Colonic mucosa (tissue), 4 donors: ENCODE data around the gene WDR19. TPM values are rescaled to one million over a fixed set of nuclear protein-coding genes. Genes with fewer than 3 reads are reported as not detected.
"Not testable (repeated sequence)": the region's sequence is repeated elsewhere in the genome, so short reads cannot be mapped to it uniquely, and the experiment has no call there.

Experiments
- DNase-seq: peaks from one replicate; pipeline ENCODE4 v3.0.0-alpha.2; 2020
- H3K27ac ChIP-seq: fragments of 200-600 bp; one replicate; pipeline ENCODE4 v1.8.0; 2021
- H3K27me3 ChIP-seq: fragments of 200-600 bp; one replicate; pipeline ENCODE4 v1.8.0; 2021
- H3K36me3 ChIP-seq: fragments of 200-600 bp; one replicate; pipeline ENCODE4 v1.8.0; 2021
- H3K4me1 ChIP-seq: fragments of 200-600 bp; one replicate; pipeline ENCODE4 v1.8.0; 2021; ENCODE audit warnings: mild to moderate bottlenecking
- H3K4me3 ChIP-seq: fragments of 200-600 bp; one replicate; pipeline ENCODE4 v1.8.0; 2021
- H3K9ac ChIP-seq, 2 donors: one replicate each; pipeline ENCODE4 v1.7.0; 2013; ENCODE audit warnings: control low read depth in 2 of 2, low read depth in 2 of 2, low read length in 2 of 2
- H3K9me3 ChIP-seq: fragments of 200-600 bp; one replicate; pipeline ENCODE4 v1.8.0; 2021
- intact Hi-C: fragments of 100-400 bp; cut with DNase I; formaldehyde crosslinking; loops from one replicate; pipeline ENCODE4 v1.14.1; 2022
- total RNA-seq, 2 donors: library from RNA; stranded (reverse); fragmentation: NEBNext Ultra II Directional in 1 of 2; extraction: Animal tissue kit (Norgen Biotek cat#: 25700) in 1 of 2; gene quantifications; one replicate each; pipeline ENCODE4 v1.2.1, GENCODE V29; 2021
- TF ChIP-seq, protein P1 (sequence below): fragments of 200-600 bp; IDR thresholded peaks from one replicate; pipeline ENCODE4 v1.8.0; 2022; ENCODE audit warnings: antibody characterized with exemption, mild to moderate bottlenecking
- donor health status: healthy.
- donor health status: DM: no; HTN: no; CAD: no.
- donor health status: DM: no; HTN: no; CAD: no.

Gene WDR19
- total RNA-seq, 2 donors from 2014 or later = 8.1 to 11.7 TPM

DNA sequence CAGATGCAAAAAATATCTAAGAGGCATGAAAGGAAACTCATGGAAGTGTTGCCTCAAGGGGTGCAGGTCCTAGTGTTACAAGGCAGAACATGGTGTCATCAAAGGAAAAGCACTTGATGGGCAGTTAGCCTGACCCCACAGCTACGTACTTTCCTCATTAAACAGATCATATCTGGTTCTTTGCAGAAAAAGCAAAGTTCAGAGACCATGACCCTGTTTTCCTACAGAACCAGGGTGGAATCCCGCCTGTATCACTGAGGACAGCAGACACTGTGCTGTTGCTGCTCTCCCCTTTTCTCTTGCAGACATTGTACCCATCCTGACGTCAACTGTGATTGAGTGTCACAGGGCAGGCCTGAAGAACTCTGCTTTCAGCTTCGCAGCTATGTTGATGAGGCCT lies 92.2 kb downstream of the WDR19 start:
- no peak overlapping the region for H3K4me3 ChIP-seq
- TF ChIP-seq, protein P1, sequence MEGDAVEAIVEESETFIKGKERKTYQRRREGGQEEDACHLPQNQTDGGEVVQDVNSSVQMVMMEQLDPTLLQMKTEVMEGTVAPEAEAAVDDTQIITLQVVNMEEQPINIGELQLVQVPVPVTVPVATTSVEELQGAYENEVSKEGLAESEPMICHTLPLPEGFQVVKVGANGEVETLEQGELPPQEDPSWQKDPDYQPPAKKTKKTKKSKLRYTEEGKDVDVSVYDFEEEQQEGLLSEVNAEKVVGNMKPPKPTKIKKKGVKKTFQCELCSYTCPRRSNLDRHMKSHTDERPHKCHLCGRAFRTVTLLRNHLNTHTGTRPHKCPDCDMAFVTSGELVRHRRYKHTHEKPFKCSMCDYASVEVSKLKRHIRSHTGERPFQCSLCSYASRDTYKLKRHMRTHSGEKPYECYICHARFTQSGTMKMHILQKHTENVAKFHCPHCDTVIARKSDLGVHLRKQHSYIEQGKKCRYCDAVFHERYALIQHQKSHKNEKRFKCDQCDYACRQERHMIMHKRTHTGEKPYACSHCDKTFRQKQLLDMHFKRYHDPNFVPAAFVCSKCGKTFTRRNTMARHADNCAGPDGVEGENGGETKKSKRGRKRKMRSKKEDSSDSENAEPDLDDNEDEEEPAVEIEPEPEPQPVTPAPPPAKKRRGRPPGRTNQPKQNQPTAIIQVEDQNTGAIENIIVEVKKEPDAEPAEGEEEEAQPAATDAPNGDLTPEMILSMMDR = no peak
- H3K9ac ChIP-seq = no peak overlapping the region
- H3K9me3 ChIP-seq = no peaks in the 10 kb centered on the region
- H3K27ac ChIP-seq = no peak overlapping the region
- H3K4me1 ChIP-seq = no peaks in the 10 kb centered on the region
- no peaks in the 10 kb centered on the region for H3K36me3 ChIP-seq
- intact Hi-C loops = no loop called here
- no peak for DNase-seq
- no peaks in the 10 kb centered on the region for H3K27me3 ChIP-seq

DNA sequence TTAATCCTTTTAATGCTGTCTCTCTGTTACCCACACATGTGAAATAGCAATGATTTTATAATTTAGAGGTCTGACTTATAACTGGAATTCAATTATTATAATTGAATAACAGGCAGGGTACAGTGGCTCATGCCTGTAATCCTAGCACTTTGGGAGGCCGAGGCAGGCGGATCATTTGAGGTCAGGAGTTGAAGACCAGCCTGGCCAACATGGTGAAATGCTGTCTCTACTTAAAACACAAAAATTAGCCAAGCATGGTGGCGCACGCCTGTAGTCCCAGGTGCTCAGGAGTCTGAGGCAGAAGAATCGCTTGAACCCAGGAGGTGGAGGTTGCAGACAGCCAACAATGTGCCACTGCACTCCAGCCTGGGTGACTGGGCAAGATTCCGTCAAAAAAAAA lies 95.3 kb downstream of the WDR19 start:
- H3K36me3 ChIP-seq, H3K4me1 ChIP-seq, DNase-seq, H3K9ac ChIP-seq, H3K27me3 ChIP-seq, H3K4me3 ChIP-seq, intact Hi-C loops, H3K9me3 ChIP-seq, H3K27ac ChIP-seq: not testable (repeated sequence)

DNA sequence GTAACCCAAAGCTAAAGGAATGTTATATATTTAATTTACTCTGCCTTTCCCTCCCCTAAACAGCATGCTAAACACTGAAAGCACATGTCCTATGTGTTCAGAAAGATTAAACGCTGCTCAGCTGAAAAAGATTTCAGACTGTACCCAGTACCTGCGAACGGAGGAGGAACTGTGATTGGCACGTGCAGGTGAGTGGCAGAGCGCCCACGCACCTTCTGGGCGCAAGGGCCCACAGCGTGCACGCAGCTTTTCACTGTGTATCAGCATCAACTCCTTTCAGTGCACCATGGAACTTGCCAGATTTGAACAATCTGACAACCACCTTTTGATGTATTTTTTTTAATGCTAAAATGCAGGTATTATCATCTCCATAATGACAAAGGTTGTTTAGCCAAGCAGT lies 96.1 kb downstream of the WDR19 start:
- Histone ChIP-seq H3K36me3 (no peaks in the 10 kb centered on the region), H3K27me3 (no peaks in the 10 kb centered on the region), H3K4me1 (no peaks in the 10 kb centered on the region), H3K27ac (no peak overlapping the region), H3K9me3 (no peaks in the 10 kb centered on the region), H3K4me3 (no peak overlapping the region), H3K9ac (no peak overlapping the region)
- intact Hi-C loops = no loop called here
- TF ChIP-seq, protein P1 = no peak
- DNase-seq = no peak

DNA sequence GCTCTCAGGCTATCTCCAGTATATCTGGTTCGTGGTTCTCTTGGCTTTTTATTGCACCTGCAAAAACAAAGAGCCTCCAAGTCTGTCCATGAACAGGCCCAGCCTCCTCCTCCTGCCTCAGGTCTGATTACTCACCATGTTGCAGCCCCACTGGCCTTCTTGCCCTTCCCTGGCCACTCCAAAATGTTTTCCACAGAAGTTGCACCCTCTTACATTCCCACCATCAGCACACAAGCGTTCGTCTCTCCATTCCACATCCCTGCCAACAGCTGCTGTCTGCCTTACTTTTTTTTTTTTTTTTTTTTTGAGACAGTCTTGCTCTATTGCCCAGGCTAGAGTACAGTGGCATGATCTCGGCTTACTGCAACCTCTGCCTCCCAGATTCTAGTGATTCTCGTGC lies 97.1 kb downstream of the WDR19 start:
- Histone ChIP-seq H3K27me3 (no peaks in the 10 kb centered on the region), H3K9ac (no peak overlapping the region), H3K4me3 (no peak overlapping the region), H3K36me3 (no peaks in the 10 kb centered on the region), H3K27ac (no peak overlapping the region), H3K4me1 (no peaks in the 10 kb centered on the region), H3K9me3 (no peaks in the 10 kb centered on the region)
- intact Hi-C loops = no loop called here
- DNase-seq = no peak
- TF ChIP-seq, protein P1 = no peak

DNA sequence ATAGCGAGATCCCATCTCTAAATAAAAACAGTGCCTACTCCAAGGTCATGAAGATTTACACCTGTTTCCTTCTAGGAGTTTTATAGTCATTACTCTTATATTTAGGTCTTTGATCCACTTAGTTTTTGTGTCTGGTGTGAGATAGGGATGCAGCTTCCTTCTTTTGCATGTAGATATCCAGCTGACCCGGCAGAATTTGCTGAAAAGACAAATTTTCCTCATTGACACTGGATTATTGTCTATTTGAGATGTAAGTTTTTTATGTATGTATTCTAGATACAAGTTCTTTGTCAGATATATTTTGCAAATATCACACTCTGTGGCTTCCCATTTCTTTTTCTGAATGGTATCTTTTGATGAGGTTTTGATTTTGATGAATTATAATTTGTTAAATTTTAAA lies 98.4 kb downstream of the WDR19 start:
- no peaks in the 10 kb centered on the region for H3K9me3 ChIP-seq
- no peak overlapping the region for H3K4me3 ChIP-seq
- TF ChIP-seq, protein P1 = no peak
- H3K36me3 ChIP-seq = no peaks in the 10 kb centered on the region
- no peaks in the 10 kb centered on the region for H3K27me3 ChIP-seq
- intact Hi-C loops = no loop called here
- no peak overlapping the region for H3K27ac ChIP-seq
- H3K9ac ChIP-seq = no peak overlapping the region
- H3K4me1 ChIP-seq = no peaks in the 10 kb centered on the region
- no peak for DNase-seq

DNA sequence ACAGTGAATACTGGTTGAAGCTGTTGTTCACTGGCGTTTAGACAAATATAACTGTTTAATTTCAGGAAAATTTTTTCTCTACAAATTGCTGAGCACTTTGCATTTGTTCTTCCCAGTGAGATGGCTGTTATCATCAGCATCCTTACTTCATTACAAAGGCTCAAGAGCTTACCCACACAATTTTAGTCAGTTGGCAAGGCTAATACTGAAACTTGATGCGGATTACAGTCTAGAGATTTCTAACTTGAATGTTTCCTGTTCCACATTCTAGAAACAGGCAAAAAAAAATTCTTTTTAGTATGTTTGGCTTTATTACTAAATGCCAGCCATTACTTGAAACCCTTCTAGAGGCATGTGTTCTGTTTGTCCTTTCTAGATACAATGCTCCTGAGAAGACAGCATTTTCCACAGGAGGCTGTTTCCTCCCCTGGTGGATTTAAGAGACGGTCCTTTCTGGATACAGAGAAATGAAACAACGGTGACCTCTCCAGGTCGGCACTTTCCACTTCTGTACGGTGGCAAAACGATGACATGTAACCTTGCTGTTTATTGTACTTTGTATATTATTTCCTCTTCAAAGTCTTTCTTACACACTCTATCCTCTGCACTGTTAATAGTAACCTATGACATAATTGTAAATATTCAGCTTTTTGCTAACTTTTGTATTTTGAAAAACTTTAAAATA lies 102.9 kb downstream of the WDR19 start:
- Histone ChIP-seq H3K27ac (no peak overlapping the region), H3K36me3 (no peaks in the 10 kb centered on the region), H3K4me3 (no peak overlapping the region), H3K27me3 (no peaks in the 10 kb centered on the region), H3K4me1 (no peaks in the 10 kb centered on the region), H3K9me3 (no peaks in the 10 kb centered on the region), H3K9ac (no peak overlapping the region)
- TF ChIP-seq, protein P1 = no peak
- DNase-seq = no peak
- intact Hi-C loops = no loop called here
